PC-3 (cell line): ENCODE results near the gene LANCL1.

Experiments used
- CTCF ChIP-seq: fragments of 300-600 bp; sonication (generic); conservative IDR thresholded peaks from 2 replicates; pipeline ENCODE4 v1.5.1; 2017; ENCODE audit warnings: antibody characterized with exemption, low read depth, mild to moderate bottlenecking, low read length
- EZH2 ChIP-seq: fragments of 300-600 bp; sonication (generic); IDR thresholded peaks from one replicate; pipeline ENCODE4 v1.6.1; 2017; ENCODE audit warnings: antibody characterized with exemption, mild to moderate bottlenecking, low read length; ENCODE audit not compliant: unreplicated experiment
- EZH2phosphoT487 ChIP-seq: fragments of 300-600 bp; sonication (generic); IDR thresholded peaks from 2 replicates; pipeline ENCODE4 v1.6.1; 2018; ENCODE audit warnings: mild to moderate bottlenecking, antibody characterized with exemption, low read length, borderline replicate concordance

GRCh38 chr2:210421916-210422315 is 54.6 kb downstream of the LANCL1 start:
- TF ChIP-seq CTCF, result no peak
- TF ChIP-seq EZH2, result no peak
- no peak for TF ChIP-seq EZH2phosphoT487
